ENCODE data around the gene BIN2. TPM values are rescaled to one million over a fixed set of nuclear protein-coding genes. Genes with fewer than 3 reads are reported as not detected.
A peak's percentile ranks its signal among the peaks of the same experiment; 100 is the strongest.

Gene BIN2
- total and polyA plus RNA-seq, 9 of the 15 experiments (the other 6 are each of a cell fraction or from before 2014, with no cell fraction given): 0.04 to 0.39 (median 0.25) TPM; not detected in 1

DNA sequence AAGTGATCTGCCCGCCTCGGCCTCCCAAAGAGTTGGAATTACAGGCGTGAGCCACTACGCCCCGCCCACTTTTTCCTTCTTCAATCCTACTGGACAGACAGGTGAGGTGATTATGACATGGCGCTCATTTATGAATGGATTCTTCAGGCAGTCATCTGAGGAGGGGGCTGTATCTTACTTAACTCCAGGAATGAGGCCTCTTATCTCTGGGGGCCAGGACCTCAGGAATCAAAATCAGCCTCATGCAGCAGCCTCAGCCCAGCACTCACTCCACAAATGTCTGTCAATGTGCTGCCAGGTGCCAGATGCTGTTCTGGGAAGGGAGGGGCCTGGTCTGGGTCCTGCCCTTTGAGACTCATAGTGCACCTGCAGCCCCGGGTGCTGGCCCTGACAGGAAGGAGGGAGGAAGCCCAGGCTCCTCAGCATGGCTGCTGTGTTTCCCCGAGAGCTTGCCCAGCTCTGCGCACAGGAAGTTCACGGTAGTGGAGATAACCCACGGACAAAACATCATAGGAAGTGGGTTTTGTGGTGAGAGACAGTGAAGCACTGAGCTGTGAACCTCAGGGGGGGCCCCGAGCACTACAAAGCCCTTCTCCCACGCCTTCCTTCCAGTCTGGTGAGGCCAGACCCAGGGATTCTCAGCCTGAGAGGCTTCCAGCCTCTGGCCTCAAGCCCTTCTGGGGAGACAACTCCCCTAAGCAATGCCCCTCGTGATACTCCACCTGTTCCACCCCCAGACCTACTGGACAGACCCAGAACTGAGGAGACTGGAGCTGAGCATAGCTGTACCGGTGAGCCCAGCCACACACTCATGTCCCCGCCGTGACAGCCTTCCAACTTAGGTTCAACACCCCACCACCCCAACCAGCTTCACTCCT, 44.9 kb upstream of the BIN2 start (continued):
- TF ChIP-seq, protein P1, sequence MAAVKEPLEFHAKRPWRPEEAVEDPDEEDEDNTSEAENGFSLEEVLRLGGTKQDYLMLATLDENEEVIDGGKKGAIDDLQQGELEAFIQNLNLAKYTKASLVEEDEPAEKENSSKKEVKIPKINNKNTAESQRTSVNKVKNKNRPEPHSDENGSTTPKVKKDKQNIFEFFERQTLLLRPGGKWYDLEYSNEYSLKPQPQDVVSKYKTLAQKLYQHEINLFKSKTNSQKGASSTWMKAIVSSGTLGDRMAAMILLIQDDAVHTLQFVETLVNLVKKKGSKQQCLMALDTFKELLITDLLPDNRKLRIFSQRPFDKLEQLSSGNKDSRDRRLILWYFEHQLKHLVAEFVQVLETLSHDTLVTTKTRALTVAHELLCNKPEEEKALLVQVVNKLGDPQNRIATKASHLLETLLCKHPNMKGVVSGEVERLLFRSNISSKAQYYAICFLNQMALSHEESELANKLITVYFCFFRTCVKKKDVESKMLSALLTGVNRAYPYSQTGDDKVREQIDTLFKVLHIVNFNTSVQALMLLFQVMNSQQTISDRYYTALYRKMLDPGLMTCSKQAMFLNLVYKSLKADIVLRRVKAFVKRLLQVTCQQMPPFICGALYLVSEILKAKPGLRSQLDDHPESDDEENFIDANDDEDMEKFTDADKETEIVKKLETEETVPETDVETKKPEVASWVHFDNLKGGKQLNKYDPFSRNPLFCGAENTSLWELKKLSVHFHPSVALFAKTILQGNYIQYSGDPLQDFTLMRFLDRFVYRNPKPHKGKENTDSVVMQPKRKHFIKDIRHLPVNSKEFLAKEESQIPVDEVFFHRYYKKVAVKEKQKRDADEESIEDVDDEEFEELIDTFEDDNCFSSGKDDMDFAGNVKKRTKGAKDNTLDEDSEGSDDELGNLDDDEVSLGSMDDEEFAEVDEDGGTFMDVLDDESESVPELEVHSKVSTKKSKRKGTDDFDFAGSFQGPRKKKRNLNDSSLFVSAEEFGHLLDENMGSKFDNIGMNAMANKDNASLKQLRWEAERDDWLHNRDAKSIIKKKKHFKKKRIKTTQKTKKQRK (IDR thresholded peaks at IDR 0.05; ENCODE audit: borderline replicate concordance, low read depth, low read length): no peak
- TF ChIP-seq CC2D1A (IDR thresholded peaks at IDR 0.05) (peak; percentile 87; the same call in 1 of the 2 replicates), FOSL1 (tag; conservative IDR thresholded peaks at IDR 0.05) (no peak; the same call in 1 of the 2 replicates), ETV5 (CRISPR knock-in tag; IDR thresholded peaks at IDR 0.05; ENCODE audit: low read depth) (peak; percentile 83), ZBTB17 (CRISPR knock-in tag; IDR thresholded peaks at IDR 0.05) (no peak; the same call in 1 of the 2 replicates), ZNF197 (CRISPR knock-in tag; IDR thresholded peaks at IDR 0.05; ENCODE audit: low read depth) (no peak), DACH1 (IDR thresholded peaks at IDR 0.05; ENCODE audit: partially characterized antibody) (no peak), ZNF217 (CRISPR knock-in tag; IDR thresholded peaks at IDR 0.05) (no peak), TEAD1 (CRISPR knock-in tag; IDR thresholded peaks at IDR 0.05) (0 out of 4 replicates have a peak, but pooled peaks of 1 of the 2 experiments have one; percentile 15), CHD1 (IDR thresholded peaks at IDR 0.05; ENCODE audit: low read length) (no peak), ZNF408 (CRISPR knock-in tag; IDR thresholded peaks at IDR 0.05; ENCODE audit: low read depth) (no peak), STAT5A (IDR thresholded peaks at IDR 0.05; ENCODE audit: borderline replicate concordance, low read length) (peak; percentile 82), L3MBTL2 (IDR thresholded peaks at IDR 0.05) (peak; percentile 45; the same call in 1 of the 2 replicates), IRF2 (CRISPR knock-in tag; IDR thresholded peaks at IDR 0.05) (no peak), TAL1 (IDR thresholded peaks at IDR 0.05) (peak; percentile 98)
- TF ChIP-seq, protein P2, sequence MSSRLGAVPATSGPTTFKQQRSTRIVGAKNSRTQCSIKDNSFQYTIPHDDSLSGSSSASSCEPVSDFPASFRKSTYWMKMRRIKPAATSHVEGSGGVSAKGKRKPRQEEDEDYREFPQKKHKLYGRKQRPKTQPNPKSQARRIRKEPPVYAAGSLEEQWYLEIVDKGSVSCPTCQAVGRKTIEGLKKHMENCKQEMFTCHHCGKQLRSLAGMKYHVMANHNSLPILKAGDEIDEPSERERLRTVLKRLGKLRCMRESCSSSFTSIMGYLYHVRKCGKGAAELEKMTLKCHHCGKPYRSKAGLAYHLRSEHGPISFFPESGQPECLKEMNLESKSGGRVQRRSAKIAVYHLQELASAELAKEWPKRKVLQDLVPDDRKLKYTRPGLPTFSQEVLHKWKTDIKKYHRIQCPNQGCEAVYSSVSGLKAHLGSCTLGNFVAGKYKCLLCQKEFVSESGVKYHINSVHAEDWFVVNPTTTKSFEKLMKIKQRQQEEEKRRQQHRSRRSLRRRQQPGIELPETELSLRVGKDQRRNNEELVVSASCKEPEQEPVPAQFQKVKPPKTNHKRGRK (tag; IDR thresholded peaks at IDR 0.05): no peak
- TF ChIP-seq, protein P3, sequence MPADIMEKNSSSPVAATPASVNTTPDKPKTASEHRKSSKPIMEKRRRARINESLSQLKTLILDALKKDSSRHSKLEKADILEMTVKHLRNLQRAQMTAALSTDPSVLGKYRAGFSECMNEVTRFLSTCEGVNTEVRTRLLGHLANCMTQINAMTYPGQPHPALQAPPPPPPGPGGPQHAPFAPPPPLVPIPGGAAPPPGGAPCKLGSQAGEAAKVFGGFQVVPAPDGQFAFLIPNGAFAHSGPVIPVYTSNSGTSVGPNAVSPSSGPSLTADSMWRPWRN (IDR thresholded peaks at IDR 0.05; ENCODE audit: low read depth): peak; percentile 81
- TF ChIP-seq, protein P4, sequence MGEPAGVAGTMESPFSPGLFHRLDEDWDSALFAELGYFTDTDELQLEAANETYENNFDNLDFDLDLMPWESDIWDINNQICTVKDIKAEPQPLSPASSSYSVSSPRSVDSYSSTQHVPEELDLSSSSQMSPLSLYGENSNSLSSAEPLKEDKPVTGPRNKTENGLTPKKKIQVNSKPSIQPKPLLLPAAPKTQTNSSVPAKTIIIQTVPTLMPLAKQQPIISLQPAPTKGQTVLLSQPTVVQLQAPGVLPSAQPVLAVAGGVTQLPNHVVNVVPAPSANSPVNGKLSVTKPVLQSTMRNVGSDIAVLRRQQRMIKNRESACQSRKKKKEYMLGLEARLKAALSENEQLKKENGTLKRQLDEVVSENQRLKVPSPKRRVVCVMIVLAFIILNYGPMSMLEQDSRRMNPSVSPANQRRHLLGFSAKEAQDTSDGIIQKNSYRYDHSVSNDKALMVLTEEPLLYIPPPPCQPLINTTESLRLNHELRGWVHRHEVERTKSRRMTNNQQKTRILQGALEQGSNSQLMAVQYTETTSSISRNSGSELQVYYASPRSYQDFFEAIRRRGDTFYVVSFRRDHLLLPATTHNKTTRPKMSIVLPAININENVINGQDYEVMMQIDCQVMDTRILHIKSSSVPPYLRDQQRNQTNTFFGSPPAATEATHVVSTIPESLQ (CRISPR knock-in tag; IDR thresholded peaks at IDR 0.05): no peak

All from K562 (cell line).